GM06990 (cell line): ENCODE measurements around the gene LMBR1.
"Not testable (repeated sequence)": the region's sequence is repeated elsewhere in the genome, so short reads cannot be mapped to it uniquely, and the experiment has no call there.

Experiments
- DNase-seq: peaks from one replicate; pipeline ENCODE4 v3.0.0-alpha.2; 2011; ENCODE audit not compliant: insufficient read length; ENCODE audit errors: extremely low read depth
- H3K27me3 ChIP-seq: replicated peaks from 2 replicates; pipeline ENCODE4 v1.6.0; 2011; ENCODE audit warnings: low read length; ENCODE audit not compliant: control insufficient read depth, insufficient read depth
- H3K36me3 ChIP-seq: 2 replicates; pipeline ENCODE4 v1.5.1; 2011; ENCODE audit warnings: low read length; ENCODE audit not compliant: control insufficient read depth, insufficient read depth
- H3K4me3 ChIP-seq: replicated peaks from 2 replicates; pipeline ENCODE4 v1.5.1; 2011; ENCODE audit warnings: low read depth, mild to moderate bottlenecking, control low read depth, low read length
- TF ChIP-seq, protein P1 (sequence below): IDR thresholded peaks from 2 replicates; pipeline ENCODE4 v1.5.1; 2011; ENCODE audit warnings: low read length, control low read depth, mild to moderate bottlenecking, inconsistent platforms; ENCODE audit not compliant: insufficient read depth, poor library complexity, severe bottlenecking

LMBR1 gene

DNA sequence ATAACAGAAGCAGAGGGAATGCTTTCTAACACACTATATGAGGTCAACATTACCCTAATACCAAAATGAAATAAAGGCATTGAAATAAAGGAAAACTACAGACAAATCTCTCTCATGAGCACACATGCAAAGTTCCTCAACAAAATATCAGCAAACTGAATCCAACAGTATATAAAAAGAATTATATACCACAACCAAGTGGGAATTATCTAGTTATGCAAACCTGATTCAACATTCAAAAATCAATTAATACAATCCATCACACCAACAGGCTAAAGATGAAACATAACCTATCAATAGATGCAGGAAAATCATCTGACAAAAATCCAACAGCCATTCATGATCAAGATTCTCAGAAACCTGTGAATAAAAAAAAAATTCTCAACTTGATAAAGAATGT, 34.5 kb downstream of the LMBR1 start:
- Histone ChIP-seq H3K27me3 (no peaks in the 10 kb centered on the region), H3K36me3 (no peaks in the 10 kb centered on the region; the same call in 1 of the 2 replicates), H3K4me3 (no peak overlapping the region)
- TF ChIP-seq, protein P1, sequence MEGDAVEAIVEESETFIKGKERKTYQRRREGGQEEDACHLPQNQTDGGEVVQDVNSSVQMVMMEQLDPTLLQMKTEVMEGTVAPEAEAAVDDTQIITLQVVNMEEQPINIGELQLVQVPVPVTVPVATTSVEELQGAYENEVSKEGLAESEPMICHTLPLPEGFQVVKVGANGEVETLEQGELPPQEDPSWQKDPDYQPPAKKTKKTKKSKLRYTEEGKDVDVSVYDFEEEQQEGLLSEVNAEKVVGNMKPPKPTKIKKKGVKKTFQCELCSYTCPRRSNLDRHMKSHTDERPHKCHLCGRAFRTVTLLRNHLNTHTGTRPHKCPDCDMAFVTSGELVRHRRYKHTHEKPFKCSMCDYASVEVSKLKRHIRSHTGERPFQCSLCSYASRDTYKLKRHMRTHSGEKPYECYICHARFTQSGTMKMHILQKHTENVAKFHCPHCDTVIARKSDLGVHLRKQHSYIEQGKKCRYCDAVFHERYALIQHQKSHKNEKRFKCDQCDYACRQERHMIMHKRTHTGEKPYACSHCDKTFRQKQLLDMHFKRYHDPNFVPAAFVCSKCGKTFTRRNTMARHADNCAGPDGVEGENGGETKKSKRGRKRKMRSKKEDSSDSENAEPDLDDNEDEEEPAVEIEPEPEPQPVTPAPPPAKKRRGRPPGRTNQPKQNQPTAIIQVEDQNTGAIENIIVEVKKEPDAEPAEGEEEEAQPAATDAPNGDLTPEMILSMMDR: no peak
- DNase-seq: no peak

DNA sequence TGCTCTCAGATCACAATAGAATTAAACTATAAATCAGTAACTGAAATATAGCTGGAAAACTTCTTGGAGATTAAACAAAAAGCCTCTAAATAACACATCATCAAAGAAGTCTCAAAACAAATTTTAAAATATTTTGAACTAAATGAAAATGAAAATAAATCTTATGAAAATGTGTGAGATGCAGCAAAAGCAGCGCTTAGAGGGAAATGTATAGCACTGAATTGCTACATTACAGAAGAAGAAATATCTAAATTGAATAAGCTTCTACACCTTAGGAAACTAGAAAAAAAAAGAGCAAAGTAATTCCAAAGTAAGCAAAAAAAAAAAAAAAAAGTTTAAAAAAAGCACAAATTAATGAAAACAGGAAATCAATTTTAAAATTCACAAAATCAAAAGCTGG, 35.2 kb downstream of the LMBR1 start:
- Histone ChIP-seq H3K4me3 (no peak overlapping the region), H3K27me3 (no peaks in the 10 kb centered on the region), H3K36me3 (no peaks in the 10 kb centered on the region; the same call in 1 of the 2 replicates)
- no peak for DNase-seq
- TF ChIP-seq, protein P1: no peak

DNA sequence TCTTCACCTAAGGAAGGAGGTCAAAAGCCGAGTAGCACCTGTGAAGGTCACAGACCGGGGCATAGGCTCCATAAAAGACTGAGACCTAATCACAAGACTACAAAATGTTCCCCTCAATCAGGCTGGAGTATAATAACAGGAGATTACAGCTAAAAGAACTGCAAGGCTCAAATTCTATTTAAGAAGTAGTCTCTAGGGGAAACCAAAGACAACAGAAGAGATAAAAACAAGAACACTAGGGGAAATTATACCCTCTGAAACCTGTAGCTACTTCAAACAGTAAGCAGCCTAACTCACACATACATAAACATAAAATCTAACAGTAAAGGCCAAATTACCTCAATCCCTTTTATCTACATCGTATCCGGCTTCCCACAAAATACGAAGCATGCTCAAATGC, 38.3 kb downstream of the LMBR1 start:
- H3K4me3 ChIP-seq: no peak overlapping the region
- no peaks in the 10 kb centered on the region for H3K36me3 ChIP-seq
- TF ChIP-seq, protein P1: no peak
- DNase-seq: no peak
- no peaks in the 10 kb centered on the region for H3K27me3 ChIP-seq

DNA sequence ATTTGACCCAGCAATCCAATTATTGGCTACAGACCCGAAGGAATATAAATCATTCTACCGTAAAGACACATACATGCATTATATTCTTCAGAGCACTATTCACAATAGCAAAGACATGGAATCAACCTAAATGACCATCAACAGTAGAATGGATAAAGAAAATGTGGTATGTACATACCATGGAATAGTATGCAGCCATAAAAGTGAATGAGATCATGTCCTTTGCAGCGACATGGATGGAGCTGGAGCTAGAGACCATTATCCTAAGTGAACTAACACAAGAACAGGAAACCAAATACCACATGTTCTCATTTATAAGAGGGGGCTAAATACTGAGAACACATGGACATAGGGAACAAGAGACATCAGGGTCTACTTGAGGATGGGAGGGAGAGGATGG, 44.0 kb downstream of the LMBR1 start:
- Histone ChIP-seq H3K36me3 (no peaks in the 10 kb centered on the region), H3K27me3 (no peaks in the 10 kb centered on the region), H3K4me3 (no peak overlapping the region)
- TF ChIP-seq, protein P1: no peak
- no peak for DNase-seq

DNA sequence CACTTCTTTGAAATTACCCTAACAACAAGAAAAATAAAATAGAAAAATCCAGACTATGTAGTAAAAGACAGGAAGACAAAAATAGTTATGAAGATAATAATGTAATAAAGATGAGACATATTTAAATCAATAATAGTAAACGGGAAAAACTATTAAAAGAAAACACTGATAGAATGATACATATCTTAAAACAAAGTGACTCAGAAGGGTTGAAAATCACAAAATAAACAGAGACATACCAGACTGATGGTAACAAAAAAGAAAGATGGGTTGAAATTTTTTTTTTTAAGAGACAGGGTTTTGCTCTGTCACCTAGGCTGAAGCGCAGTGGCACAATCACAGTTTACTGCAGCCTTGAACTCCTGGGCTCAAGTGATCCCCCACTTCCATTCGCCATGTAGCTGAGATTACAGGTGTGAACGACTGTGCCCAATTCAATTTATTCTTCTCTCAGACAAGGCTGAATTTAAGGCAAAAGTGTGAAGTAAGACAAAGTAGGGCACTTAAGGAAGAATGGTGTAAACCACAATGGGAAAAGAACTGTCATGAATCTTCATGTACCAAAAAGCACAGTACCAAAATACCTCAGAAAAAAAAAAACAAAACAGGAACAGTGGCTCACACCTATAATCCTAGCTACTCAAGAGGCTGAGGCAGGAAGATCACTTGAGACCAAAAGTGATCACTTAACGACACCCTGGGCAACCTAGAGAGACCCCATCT, 47.4 kb downstream of the LMBR1 start:
- no peaks in the 10 kb centered on the region for H3K27me3 ChIP-seq
- DNase-seq: no peak
- H3K4me3 ChIP-seq: no peak overlapping the region
- TF ChIP-seq, protein P1: no peak
- H3K36me3 ChIP-seq: no peaks in the 10 kb centered on the region

DNA sequence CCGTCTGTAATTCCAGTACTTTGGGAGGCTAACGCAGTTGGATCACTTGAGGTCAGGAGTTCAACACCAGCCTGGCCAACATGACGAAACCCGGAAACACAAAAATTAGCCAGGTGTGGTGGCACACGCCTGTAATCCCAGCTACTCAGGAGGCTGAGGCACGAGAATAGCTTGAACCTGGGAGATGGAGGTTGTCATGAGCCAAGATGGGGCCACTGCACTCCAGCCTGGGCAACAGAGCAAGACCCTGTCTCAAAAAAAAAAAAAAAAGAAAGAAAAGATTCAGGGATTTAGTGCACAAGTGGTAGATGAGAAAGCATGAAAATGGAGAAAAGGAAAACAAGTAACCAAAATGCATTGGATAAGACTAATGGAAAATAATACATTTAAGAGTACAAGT, 49.4 kb downstream of the LMBR1 start:
- not testable (repeated sequence) for H3K4me3 ChIP-seq, H3K27me3 ChIP-seq, DNase-seq, H3K36me3 ChIP-seq
